Measurements from ENCODE around the gene MINDY2. TPM values are rescaled to one million over a fixed set of nuclear protein-coding genes. Genes with fewer than 3 reads are reported as not detected.

MINDY2 gene
- total and polyA plus RNA-seq, 2 experiments from 2014 or later, result 36.3 to 47.9 TPM

DNA sequence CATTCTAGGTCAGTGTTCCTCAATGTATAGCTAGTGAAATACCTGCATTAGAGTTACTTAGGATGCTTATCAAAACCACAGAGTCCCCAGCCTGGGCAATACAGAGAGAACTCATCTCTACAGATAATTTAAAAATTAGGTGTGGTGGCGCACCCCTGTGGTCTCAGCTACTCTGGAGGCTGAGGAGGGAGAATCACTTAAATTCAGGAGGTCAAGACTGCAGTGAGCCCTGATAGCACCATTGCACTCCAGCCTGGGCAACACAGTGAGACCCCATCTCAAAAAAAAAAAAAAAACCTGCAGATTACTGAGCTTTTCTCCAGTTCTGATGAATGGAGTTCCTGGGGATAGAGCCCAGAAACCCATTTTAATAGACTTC, 10.1 kb upstream of the MINDY2 start:
- H3K27ac ChIP-seq (ENCODE audit: low read depth), result no peak overlapping the region
- H3F3A ChIP-seq (replicated peaks; ENCODE audit: low read depth), result no peaks in the 10 kb centered on the region
- no peaks in the 10 kb centered on the region for H3K9me2 ChIP-seq (ENCODE audit: insufficient read depth)
- DNase-seq (ENCODE audit: low spot score), result no peak
- ATAC-seq, result no peak
- no peak overlapping the region for H3K4me3 Mint-ChIP-seq
- no peak overlapping the region for H2AFZ ChIP-seq
- H3K4me2 ChIP-seq, result no peak overlapping the region
- H3K4me3 ChIP-seq, result no peak overlapping the region
- H3K27me3 ChIP-seq (ENCODE audit: insufficient read depth), result no peaks in the 10 kb centered on the region
- H3K36me3 ChIP-seq (ENCODE audit: insufficient read depth), result no peaks in the 10 kb centered on the region; the same call in 1 of the 2 replicates
- H3K27ac Mint-ChIP-seq, result no peak overlapping the region
- no peaks in the 10 kb centered on the region for H3K79me2 ChIP-seq (replicated peaks; ENCODE audit: insufficient read depth)
- H3K36me3 Mint-ChIP-seq (ENCODE audit: low read depth), result peaks cover 7% of the 10 kb centered on the region; the same call in 2 of the 3 replicates
- TF ChIP-seq, protein P1, sequence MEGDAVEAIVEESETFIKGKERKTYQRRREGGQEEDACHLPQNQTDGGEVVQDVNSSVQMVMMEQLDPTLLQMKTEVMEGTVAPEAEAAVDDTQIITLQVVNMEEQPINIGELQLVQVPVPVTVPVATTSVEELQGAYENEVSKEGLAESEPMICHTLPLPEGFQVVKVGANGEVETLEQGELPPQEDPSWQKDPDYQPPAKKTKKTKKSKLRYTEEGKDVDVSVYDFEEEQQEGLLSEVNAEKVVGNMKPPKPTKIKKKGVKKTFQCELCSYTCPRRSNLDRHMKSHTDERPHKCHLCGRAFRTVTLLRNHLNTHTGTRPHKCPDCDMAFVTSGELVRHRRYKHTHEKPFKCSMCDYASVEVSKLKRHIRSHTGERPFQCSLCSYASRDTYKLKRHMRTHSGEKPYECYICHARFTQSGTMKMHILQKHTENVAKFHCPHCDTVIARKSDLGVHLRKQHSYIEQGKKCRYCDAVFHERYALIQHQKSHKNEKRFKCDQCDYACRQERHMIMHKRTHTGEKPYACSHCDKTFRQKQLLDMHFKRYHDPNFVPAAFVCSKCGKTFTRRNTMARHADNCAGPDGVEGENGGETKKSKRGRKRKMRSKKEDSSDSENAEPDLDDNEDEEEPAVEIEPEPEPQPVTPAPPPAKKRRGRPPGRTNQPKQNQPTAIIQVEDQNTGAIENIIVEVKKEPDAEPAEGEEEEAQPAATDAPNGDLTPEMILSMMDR (conservative IDR thresholded peaks at IDR 0.05; ENCODE audit: low read depth in 2 of 2), result peak in 1 of 2 experiments; percentile 37; a peak in 2 of 4 replicates
- no peak for TF ChIP-seq JUNB (IDR thresholded peaks at IDR 0.05; ENCODE audit: unreplicated experiment)
- H3K4me1 Mint-ChIP-seq, result no peaks in the 10 kb centered on the region
- peaks cover 6% of the 10 kb centered on the region for H3K27me3 Mint-ChIP-seq (ENCODE audit: insufficient read depth, low read depth, poor library complexity)
- H3K9me3 Mint-ChIP-seq, result peaks cover 9% of the 10 kb centered on the region
- 0 out of 2 replicates have a peak, but pooled peaks cover 1% of the 10 kb centered on the region for H3K4me1 ChIP-seq (ENCODE audit: insufficient read depth)
- no peaks in the 10 kb centered on the region for H4K20me1 ChIP-seq (replicated peaks; ENCODE audit: insufficient read depth)

DNA sequence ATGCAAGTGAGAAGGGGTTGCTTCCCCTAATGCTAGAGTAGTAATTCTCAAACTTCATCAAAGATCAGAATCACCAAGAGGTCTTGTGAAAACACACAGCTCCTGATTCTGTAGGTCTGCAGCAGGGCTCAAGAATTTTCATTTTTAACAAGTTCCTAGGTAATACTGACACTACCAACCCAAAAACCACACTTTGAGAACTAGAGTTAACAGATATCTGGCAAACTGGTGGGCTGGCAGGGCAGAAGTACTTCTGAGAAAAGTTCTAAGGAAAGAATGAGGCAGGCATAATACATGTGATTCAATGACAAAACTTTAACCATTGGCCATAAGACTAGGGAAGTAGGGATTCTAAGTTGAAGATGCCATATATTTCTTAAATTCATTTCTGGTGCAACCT, 8.8 kb upstream of the MINDY2 start:
- Histone ChIP-seq H2AFZ (no peak overlapping the region), H3K27me3 (ENCODE audit: insufficient read depth) (no peaks in the 10 kb centered on the region), H3K36me3 (ENCODE audit: insufficient read depth) (no peaks in the 10 kb centered on the region; the same call in 1 of the 2 replicates), H3K9me2 (ENCODE audit: insufficient read depth) (no peaks in the 10 kb centered on the region), H3K27ac (ENCODE audit: low read depth) (no peak overlapping the region), H3K4me2 (no peak overlapping the region), H3K4me1 (ENCODE audit: insufficient read depth) (no peaks in the 10 kb centered on the region), H3F3A (replicated peaks; ENCODE audit: low read depth) (no peaks in the 10 kb centered on the region), H4K20me1 (replicated peaks; ENCODE audit: insufficient read depth) (no peaks in the 10 kb centered on the region), H3K4me3 (no peak overlapping the region), H3K79me2 (replicated peaks; ENCODE audit: insufficient read depth) (no peaks in the 10 kb centered on the region)
- no peaks in the 10 kb centered on the region for H3K4me1 Mint-ChIP-seq
- DNase-seq (ENCODE audit: low spot score) (no peak), ATAC-seq (no peak)
- H3K36me3 Mint-ChIP-seq (ENCODE audit: low read depth), result peaks cover 7% of the 10 kb centered on the region; the same call in 2 of the 3 replicates
- H3K27me3 Mint-ChIP-seq (ENCODE audit: insufficient read depth, low read depth, poor library complexity), result peaks cover 9% of the 10 kb centered on the region
- TF ChIP-seq STAT1 (IDR thresholded peaks at IDR 0.05; ENCODE audit: unreplicated experiment), result no peak
- no peak for TF ChIP-seq ZNF331 (CRISPR knock-in tag; IDR thresholded peaks at IDR 0.05; ENCODE audit: low read depth)
- no peak for TF ChIP-seq EZH2 (IDR thresholded peaks at IDR 0.05; ENCODE audit: low read depth, unreplicated experiment)
- no peak for TF ChIP-seq NANOG (IDR thresholded peaks at IDR 0.05; ENCODE audit: borderline replicate concordance)
- TF ChIP-seq, protein P2, sequence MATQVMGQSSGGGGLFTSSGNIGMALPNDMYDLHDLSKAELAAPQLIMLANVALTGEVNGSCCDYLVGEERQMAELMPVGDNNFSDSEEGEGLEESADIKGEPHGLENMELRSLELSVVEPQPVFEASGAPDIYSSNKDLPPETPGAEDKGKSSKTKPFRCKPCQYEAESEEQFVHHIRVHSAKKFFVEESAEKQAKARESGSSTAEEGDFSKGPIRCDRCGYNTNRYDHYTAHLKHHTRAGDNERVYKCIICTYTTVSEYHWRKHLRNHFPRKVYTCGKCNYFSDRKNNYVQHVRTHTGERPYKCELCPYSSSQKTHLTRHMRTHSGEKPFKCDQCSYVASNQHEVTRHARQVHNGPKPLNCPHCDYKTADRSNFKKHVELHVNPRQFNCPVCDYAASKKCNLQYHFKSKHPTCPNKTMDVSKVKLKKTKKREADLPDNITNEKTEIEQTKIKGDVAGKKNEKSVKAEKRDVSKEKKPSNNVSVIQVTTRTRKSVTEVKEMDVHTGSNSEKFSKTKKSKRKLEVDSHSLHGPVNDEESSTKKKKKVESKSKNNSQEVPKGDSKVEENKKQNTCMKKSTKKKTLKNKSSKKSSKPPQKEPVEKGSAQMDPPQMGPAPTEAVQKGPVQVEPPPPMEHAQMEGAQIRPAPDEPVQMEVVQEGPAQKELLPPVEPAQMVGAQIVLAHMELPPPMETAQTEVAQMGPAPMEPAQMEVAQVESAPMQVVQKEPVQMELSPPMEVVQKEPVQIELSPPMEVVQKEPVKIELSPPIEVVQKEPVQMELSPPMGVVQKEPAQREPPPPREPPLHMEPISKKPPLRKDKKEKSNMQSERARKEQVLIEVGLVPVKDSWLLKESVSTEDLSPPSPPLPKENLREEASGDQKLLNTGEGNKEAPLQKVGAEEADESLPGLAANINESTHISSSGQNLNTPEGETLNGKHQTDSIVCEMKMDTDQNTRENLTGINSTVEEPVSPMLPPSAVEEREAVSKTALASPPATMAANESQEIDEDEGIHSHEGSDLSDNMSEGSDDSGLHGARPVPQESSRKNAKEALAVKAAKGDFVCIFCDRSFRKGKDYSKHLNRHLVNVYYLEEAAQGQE (IDR thresholded peaks at IDR 0.05; ENCODE audit: unreplicated experiment), result no peak
- no peak for TF ChIP-seq POLR2AphosphoS5 (IDR thresholded peaks at IDR 0.05; ENCODE audit: low read depth)
- TF ChIP-seq ZNF114 (CRISPR knock-in tag; IDR thresholded peaks at IDR 0.05), result no peak
- TF ChIP-seq EZH2phosphoT487 (IDR thresholded peaks at IDR 0.05; ENCODE audit: unreplicated experiment), result no peak
- no peak for TF ChIP-seq CREB1 (CRISPR knock-in tag; IDR thresholded peaks at IDR 0.05; ENCODE audit: low read depth)
- H3K4me3 Mint-ChIP-seq, result no peak overlapping the region
- H3K27ac Mint-ChIP-seq, result no peak overlapping the region
- peaks cover 9% of the 10 kb centered on the region for H3K9me3 Mint-ChIP-seq
